Stimulated activated CD4-positive, alpha-beta T cell treated with anti-CD3 and anti-CD28 coated beads, Interleukin-4, amount 100 ng/mL, for 1 hour (primary cell): ENCODE measurements around the gene PYGB.

Source experiments
- DNase-seq: peaks from one replicate; pipeline ENCODE4 v3.0.0-alpha.2; 2020

Gene PYGB

DNA sequence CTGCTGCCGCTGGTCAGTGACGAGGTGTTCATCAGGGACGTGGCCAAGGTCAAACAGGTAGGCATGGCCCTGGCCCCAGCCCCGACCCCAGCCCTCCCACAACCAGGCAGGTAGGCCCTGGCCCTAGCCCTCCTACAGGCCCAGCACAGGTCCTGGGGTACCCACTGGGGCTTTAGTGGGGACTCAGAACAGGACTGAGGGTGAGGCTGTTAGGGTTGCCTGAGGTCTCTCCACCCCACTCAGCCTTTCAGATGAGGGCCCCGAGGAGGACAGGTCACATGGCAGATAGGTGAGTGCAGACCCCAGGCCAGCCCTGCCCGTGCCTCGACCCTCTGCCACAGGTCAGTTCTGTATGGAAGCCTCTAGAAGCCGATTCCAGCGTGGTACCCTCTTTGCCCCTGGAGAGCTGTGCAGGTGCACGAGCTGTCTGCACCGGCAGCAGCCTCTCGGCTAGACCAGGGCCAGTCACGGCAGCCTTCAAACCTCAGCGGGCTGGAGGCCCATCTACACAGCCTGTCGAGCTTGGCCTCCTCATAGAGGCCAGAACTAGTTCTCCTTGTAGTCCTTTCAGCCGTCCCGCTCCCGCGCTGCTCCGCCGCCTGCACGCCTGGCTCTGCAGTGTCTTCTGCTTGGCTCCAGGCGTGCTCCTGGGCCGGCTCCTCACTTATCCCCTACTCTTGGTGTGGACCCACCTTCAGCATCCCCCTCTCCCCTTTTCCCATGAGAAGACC, 35.5 kb downstream of the PYGB start:
- no peak for DNase-seq

GRCh38 chr20:25284131-25284601, 36.3 kb downstream of the PYGB start:
- no peak for DNase-seq

- DNase-seq = no peak
Observed at GRCh38 chr20:25285091-25285647, 37.3 kb downstream of the PYGB start.

GRCh38 chr20:25285856-25286798, 38.2 kb downstream of the PYGB start:
- DNase-seq = no peak

GRCh38 chr20:25286917-25287316, 39.0 kb downstream of the PYGB start:
- no peak for DNase-seq

- DNase-seq = no peak
Observed at GRCh38 chr20:25287631-25288290, 39.9 kb downstream of the PYGB start.

DNA sequence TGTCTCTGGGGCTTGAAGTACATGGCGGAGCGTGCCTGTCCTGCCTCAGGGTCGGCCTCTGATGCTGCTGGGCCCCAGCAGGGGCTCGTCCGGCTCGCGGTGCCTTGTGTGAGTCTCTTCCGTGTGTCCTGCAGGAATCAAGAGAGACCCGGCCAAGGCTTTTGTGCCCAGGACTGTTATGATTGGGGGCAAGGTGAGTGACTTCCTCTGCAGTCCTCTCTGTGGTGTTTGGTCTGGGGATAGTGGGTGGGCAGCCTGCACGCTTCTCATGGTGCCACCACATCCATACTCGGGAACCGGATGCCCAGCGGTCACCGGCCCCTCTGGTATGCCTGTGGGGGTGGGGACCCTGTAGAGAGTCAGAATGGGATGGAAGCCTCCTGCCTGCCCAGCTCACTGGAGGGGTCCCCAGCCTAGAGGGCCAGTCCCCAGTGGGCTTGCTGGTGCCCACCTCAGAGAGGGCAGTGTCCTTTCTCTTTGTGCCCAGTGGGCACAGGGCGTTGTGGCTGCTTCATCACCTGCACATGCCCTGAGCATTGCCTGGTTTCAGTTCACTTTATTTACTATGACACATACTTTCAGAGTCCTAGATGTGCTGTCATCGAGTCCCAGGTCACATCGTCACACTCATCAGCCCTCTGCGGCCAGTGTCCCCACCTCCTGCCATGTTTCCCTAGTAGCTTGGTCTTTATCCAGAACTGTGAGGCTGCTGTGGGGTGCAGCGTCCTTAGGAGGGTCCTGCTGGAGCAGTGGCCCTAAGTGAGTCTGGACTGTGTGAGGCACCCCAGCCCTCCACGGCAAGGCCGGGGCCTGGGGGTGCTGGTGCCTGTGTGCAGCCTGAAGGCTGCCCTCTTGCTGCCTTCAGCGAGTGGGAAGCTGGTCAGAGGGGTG, 40.7 kb downstream of the PYGB start:
- no peak for DNase-seq

GRCh38 chr20:25289886-25290597, 42.2 kb downstream of the PYGB start:
- DNase-seq = no peak

- no peak for DNase-seq
Observed at GRCh38 chr20:25290646-25291431, 43.0 kb downstream of the PYGB start.

GRCh38 chr20:25291432-25292133, 43.7 kb downstream of the PYGB start:
- no peak for DNase-seq

DNA sequence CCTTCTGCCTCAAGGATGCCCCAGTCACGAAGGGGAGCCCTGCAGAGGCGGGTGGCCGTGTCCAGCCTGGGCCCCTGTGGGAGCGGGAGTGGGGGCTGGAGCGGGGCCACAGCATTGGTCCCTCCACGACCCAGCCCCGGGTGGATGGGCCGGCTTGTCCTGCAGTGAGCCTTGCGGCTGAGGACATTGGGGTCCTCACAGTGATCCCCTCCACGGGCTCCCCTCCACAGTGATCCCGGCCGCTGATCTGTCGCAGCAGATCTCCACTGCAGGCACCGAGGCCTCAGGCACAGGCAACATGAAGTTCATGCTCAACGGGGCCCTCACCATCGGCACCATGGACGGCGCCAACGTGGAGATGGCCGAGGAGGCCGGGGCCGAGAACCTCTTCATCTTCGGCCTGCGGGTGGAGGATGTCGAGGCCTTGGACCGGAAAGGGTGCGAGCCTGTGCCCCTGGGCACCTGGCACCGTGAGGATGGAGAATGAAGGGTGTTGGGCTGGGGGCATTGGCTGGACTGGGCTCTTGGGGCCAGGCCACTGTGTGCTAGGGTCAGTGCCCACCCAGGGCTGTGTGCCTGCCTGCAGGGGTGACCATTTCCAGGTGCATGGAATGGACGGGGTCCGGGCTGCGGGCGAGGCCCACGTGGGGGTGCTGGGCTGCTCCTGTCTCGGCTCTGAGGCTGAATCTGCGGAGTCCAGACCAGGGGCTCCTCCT, 44.4 kb downstream of the PYGB start:
- no peak for DNase-seq

DNA sequence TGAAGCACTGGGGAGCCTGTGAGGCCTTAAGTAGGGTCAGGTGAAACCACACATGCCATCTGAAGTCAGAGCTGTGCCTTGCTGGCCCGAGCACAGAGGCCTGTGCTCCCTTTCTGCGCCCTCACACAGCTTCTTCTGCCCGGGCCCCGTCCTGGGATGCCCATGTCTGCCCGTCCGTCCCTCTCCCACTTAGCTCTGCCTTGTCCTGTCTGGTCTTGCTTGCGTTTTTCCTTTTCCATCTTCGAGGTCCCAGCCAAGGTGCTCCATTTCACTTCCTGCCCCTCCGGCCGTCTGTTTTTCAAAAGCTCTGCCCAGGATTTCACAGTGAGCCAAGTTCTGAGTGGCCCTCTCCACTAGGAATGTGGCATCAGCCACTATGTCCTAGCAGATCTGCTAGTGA, 45.6 kb downstream of the PYGB start:
- no peak for DNase-seq

- DNase-seq = no peak
Observed at GRCh38 chr20:25293910-25294458, 46.1 kb downstream of the PYGB start.

- peak; percentile 63 for DNase-seq
Observed at GRCh38 chr20:25294459-25295385, 46.8 kb downstream of the PYGB start.

- no peak for DNase-seq
Observed at GRCh38 chr20:25295386-25296093, 47.7 kb downstream of the PYGB start.

- DNase-seq = peak; percentile 27
Observed at GRCh38 chr20:25296094-25297093, 48.5 kb downstream of the PYGB start.
